NCI-H146 treated with DMSO at 0.1 percent for 48 hours (cell line): ENCODE measurements around the gene ZDHHC18.
"Not testable (repeated sequence)": the region's sequence is repeated elsewhere in the genome, so short reads cannot be mapped to it uniquely, and the experiment has no call there.

Experiments used
- DNase-seq: peaks from one replicate; lab custom pipeline; 2025; ENCODE audit not compliant: unreplicated experiment; lab: John Stamatoyannopoulos, UW

ZDHHC18 gene

DNA sequence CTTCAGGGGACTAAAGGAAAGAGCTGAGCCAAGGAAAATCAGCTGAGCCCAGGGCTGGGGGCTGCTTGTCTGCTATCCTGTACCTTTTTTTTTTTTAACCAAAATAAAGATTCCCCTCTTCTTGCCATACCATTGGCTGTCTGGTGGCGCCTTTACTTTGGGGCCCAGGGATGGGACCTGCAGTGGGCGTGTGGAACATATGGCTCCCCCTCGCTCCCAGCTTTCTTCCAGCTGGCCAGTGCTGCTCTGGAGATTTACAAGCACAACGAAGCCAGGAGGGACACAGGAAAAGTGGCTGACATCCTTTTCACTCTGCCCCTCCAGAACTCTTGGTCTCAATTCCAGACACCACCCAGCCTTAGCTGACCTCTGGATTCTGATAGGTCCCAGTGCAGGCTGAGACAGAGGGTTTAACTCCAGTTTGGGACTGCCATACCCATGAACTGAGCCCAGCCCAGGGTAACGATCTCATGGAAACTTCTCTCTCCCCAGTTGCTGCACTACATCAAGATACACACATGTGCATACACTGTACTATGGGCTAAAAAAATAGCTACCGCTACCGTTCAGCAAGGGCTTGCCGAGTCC lies 31.1 kb downstream of the ZDHHC18 start:
- DNase-seq, result no peak

DNA sequence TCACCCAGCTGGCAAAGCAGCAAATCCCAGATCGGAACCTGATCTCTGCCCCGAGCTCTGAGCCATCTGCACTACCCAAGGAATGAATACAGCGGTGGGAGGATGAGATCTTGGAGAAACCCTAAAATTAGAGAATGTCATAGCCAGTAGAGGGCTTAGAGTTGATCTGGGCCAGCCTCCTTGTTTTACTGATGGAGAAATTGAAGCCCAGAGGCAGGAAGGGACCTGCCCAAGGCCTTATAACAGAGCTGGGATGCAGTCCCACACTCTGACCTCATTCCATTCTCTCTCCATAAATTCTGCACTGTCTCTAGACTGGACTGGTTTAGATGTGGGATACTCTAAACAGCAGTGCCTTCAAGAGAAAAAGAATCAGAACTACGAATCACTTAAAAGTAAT lies 31.7 kb downstream of the ZDHHC18 start:
- DNase-seq, result no peak

DNA sequence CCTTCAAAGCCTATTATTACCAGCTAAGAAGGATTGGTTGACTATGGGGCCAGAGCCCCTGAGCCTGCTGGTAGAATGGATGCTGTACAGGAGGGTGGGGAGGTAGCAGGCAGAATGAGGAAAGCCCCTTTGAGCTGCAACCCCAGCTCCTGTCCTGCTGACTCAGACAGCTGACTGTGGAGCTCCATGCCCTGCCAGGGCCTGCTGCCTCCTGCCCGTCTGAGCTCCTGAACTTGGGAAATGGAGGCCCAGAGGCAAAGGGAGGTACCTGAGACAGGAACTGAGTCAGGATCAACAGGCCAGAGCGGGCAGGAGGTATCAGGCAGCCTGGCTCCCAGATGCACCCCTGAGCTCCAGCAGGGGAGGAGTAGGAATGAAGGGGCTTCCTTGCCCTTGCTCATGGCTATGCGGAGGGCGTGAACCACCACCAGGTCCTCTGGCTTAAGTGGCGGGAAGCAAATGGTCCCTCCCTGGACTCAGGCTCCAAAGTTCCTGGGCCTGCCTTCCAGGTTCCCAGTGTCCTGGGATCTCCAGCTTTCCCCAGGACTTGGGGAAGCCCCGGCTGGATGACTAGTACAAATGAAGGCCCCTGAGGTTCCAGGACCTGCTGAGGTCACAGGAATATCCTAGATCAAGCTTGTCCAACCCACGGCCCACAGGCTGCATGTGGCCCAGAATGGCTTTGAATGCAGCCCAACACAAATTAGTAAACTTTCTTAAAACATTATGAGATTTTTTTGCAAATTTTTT lies 32.6 kb downstream of the ZDHHC18 start:
- no peak for DNase-seq

DNA sequence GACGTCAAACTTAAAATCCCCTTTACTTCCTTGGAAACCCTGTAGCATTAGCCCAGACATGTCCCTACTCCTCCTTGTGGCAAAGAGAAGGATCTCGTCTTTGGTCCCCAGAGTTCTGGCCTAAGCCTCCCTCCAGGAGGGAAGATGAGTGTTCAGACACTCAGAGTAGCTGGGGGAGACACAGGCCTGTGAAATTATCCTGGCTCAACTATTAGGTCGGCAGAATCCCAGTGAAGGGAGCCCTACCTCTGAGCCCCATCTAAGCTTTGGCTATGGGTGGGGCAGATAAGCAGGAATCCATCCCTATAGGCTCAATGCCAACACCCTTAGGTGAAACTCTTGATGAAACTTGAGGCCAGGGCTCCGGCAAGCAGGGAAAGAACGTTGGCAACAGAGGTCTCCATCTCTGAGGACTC lies 34.8 kb downstream of the ZDHHC18 start:
- no peak for DNase-seq

DNA sequence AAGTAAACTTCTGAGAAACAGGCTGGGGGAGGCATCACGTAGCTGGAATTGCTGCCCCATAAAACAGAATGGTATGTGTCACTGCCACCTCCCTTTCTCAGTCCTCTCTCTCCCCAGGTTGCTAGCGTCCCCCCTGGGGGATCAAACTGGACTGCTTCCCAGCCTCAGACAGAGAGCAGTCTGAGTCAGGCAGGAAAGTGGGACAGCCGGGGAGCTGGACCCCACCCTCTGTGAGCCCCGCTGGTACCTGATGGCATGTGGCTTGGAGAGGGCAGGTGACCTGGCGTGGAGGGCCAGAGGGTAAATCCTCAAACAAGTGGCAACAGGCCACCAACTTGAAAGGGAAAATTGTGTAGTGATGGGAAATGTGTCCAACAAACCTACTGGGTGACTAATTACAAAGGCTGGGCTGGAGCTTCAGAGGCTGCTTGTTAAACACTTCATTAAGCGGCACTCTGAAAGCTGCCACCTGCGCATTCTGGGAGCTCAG lies 35.4 kb downstream of the ZDHHC18 start:
- no peak for DNase-seq

DNA sequence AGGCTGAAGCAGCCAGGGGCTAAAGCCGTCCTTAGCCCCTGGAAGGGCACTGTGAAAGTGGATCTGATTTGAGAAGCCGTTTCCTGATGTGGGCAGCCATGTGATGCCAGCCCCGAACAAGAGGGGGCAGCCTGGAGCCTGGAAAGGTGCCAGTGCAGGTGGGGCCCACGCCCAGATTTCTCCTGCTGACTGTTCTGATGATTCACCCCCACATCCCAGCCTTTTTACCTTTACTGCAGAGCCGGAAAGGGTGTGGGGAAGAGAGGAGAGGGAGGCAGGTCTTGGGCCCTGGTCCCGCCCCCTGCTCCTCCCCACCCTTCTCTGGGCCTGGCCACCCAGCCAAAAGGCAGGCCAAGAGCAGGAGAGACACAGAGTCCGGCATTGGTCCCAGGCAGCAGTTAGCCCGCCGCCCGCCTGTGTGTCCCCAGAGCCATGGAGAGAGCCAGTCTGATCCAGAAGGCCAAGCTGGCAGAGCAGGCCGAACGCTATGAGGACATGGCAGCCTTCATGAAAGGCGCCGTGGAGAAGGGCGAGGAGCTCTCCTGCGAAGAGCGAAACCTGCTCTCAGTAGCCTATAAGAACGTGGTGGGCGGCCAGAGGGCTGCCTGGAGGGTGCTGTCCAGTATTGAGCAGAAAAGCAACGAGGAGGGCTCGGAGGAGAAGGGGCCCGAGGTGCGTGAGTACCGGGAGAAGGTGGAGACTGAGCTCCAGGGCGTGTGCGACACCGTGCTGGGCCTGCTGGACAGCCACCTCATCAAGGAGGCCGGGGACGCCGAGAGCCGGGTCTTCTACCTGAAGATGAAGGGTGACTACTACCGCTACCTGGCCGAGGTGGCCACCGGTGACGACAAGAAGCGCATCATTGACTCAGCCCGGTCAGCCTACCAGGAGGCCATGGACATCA lies 36.5 kb downstream of the ZDHHC18 start, which contains the start of gene SFN:
Gene SFN (plus strand): TSS at position 369 of the 904 bp plus-strand sequence. CDS start 64 bp downstream, at position 433.
- DNase-seq, result peak; percentile 87

DNA sequence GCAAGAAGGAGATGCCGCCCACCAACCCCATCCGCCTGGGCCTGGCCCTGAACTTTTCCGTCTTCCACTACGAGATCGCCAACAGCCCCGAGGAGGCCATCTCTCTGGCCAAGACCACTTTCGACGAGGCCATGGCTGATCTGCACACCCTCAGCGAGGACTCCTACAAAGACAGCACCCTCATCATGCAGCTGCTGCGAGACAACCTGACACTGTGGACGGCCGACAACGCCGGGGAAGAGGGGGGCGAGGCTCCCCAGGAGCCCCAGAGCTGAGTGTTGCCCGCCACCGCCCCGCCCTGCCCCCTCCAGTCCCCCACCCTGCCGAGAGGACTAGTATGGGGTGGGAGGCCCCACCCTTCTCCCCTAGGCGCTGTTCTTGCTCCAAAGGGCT lies 37.2 kb downstream of the ZDHHC18 start:
- no peak for DNase-seq

DNA sequence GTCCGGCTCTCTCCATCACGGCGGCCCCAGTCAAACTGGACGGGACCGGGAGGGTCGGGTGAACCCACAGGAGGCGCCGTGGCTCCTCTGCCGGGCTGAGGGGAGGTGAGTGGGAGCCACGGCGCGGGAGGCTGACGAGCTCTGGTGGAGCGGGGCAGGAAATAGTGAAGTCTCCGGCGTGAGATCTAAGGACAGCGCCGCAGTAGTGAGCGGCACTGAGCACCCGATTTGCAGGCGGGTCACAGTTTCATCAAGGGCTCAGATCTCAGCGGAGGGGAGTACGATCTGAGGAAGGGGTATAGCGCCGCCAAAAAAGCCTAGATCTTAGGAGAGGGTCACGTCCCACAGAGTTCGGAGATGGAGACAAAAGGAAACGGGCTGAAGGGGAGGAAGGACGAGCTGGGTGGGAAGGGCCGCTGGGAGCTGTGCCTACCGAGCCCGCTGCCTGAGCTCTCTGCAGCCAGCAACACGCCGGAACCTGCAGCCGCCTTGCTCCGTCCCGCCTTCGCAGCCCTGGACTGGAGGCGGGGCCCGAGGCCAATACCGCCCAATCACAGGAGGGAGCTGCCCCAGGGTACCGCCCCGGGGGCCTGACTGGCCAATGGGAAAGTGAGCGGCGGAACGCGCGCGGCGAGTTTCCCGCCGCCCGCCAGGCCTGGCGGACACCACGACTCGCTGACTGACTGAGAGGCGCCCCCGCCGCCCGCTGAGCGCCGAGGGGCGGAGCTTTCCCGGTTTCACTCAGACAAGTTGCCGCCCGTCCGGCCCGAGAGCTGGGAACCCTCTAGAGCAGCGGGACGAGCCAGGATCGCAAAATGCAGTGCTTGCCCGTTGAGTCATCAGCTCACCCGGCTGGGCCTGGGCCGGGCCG lies 38.4 kb downstream of the ZDHHC18 start:
- DNase-seq, result peak; percentile 86

DNA sequence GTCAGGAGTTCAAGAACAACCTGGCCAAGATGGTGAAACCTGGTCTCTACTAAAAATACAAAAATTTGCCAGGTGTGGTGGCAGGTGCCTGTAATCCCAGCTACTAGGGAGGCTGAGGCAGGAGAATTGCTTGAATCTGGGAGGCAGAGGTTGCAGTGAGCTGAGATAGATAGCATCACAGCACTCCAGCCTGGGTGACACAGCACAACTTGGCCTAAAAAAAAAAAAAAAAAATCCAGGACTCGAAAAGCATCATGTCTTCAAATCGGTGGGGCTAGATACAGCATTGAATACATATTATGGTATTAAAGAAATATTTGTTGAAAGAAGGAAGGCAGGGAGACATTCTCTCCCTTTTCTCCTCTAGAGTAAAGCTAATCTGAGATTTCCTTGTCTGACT lies 46.6 kb downstream of the ZDHHC18 start:
- not testable (repeated sequence) for DNase-seq

DNA sequence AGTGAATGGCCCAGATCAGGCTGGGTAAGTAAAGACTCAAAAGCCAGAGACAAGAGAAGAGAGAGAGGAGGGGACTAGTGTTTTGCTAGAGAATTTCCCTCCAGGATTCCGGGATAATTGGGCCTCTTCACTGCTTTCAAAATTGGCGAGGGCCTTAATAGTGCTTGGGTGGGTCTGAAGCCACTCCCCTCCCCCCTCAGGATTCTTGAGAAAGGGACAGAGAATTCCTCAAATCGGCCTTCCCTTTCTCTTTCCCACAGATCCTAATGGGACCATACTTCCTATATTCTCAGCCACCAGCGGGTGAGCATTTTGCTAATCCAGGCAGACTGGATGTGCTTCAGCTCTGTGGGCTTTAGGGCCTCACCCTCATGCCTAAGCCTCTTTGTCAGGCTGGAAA lies 48.4 kb downstream of the ZDHHC18 start:
- DNase-seq, result no peak

DNA sequence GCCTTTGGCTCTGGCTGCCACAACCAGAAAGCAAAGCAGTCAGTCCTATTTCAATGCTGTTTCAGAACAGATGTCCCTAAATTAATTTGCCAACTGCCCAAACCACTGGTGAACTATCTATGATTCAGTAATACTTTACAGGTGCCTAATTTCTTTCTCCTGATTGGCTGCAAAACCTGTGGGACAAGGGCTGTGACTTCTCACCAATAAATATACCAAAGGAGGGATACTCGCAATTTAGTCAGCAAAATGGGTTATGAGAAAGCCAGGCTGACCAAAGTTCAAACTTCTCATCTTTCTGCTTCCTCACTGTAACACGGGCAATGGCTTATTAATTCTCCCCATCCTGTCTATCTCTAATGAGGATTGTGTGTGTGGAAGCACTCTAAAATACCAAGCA lies 50.8 kb downstream of the ZDHHC18 start:
- DNase-seq, result no peak

DNA sequence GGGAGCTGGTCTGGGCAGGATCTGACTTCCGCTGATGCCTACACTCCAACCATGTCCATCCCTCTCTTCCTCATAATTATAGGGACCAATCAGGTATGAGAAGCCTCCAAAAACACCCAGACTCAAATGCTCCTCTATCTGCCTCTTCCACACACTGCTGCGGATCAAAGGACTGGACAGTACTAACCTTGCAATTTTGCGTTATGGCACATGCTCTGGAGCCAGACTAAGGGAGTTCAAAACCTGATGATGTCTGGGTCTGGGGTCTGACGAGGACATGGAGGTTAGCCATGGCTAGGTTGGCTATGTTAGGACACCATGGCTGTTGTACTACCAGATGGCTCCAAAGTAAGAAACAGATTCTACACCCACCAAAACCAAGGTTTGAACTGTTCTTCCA lies 53.3 kb downstream of the ZDHHC18 start:
- no peak for DNase-seq

DNA sequence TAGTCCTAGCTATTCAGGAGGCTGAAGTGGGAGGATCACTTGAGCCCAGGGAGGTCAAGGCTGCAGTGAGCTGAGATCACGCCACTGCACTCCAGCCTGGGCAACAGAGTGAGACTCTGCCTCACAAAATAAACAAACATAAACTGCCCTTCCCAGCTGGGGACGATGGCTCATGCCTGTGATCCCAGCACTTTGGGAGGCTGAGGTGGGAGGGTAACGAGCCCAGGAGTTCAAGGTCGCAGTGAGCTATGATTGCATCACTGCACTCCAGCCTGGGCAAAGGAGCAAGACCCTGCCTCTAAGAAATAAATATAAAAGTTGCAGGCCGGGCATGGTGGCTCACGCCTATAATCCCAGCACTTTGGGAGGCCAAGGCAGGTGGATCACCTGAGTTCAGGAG lies 55.1 kb downstream of the ZDHHC18 start:
- not testable (repeated sequence) for DNase-seq

DNA sequence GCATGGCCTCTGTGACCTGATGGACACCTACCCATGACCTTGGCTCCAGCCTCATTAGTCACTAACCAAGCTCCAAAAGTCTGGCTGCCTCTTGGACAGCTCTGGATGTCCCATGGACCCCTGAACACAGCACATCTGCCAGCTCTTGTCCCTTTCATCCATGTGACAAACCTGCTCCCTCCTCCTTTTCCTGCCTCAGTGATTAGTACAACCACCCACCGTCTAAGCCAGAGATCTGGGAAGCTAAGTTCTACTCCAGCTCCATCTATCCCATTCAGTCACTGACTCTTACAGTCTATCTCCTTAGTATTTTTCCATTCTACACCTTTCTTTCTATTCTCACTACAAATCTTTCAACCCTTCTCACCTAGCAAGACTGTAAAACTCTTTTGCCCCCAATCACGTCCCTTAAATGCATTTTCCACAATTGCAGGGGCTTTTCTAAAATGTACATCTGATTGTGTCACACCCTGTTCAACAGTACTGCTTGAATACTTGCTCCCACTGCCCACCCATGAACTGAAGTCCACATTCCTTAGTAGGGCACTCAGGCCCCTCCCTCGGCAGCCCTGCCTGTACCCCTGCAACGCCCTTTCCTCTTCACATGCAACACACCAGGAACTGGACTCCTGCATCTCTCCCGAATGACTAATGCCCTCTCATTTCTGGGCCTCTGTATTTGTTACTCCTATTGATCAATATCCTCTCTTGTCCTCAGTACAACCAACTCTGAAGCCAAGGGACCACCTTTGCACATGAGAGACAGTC lies 56.4 kb downstream of the ZDHHC18 start:
- DNase-seq, result no peak

DNA sequence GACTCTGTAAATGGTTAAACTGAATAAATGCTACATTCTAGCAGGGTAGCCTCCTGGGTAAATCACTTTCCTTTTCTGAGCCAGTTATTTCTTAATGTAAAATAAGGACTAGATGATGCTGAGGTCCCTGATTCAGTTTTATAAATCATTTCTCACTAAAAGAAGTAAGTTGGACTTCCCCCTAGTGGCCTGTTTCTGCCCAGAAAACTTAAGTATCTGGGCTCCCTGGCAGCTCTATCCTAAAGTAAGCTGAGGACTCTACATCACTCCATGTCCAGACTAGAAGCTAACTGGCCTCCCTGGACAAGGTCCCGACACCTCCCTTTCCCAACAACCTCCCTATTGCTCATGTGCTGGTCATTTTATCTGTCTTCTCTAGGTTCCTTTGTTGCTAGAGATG lies 60.6 kb downstream of the ZDHHC18 start:
- no peak for DNase-seq

DNA sequence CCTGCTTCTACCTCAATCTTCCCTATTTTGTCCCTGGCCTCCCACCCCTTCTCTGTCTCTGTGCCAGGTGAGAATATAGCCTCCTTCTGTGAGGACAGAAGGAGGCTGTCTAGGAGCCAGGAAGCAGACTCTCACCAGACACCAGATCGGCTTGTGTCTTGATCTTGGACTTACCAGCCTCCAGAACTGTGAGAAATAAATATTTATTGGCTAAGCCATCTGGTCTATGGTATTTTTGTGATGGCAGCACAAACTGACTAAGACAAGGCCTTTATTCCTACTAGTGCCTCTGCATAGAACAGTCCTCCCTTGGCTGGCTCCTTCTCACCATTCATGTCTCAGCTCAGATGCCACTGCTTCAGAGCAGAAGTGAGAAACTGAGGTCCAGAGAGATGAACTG lies 61.7 kb downstream of the ZDHHC18 start:
- no peak for DNase-seq

DNA sequence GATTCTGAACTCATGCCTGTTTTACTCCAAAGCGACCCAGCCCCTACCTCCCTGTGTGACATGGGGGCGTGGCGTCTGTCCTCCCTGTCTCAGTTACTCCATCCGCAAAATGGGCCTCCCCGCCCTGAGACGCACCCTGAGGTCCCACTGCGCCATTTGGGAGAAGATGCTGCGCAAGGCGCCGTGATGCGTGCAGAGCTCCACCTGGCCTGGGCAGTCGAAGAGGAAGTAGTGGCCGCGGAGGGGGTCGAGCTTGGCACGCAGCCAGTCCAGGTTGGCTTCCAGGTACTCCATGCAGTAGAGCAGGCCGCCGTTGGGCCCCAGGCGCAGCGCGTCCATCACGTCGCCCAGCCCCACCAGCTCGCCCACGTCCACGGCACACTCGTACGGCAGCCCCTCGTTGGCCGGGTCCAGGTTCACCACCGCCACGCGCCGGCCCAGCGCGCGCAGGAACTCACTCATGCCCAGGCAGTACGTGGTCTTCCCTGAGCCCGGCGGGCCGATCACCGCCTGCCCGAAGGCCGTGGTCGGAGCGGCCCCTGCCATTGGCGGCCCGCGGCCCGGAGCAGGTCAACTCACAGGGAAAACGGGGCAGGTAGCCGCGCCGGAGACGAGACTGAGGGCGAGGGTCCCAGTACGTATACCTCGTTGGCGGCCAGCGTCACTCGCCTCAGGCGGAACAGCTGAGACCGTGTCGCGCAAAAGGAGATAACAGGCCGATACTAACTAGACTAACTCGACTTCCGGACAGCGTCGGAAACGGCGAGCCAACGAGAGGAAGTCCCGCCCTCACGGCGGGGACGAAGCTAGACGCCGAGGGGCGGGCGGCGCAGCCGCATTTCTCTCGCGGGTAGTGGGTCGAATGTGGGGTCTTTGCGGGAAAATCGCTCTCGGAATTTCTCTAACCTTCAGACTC lies 63.3 kb downstream of the ZDHHC18 start, which contains the start of gene GPN2:
Gene GPN2 (minus strand): TSS at position 733 of the 916 bp plus-strand sequence. CDS start 187 bp downstream, at position 546.
- DNase-seq, result peak; percentile 40

DNA sequence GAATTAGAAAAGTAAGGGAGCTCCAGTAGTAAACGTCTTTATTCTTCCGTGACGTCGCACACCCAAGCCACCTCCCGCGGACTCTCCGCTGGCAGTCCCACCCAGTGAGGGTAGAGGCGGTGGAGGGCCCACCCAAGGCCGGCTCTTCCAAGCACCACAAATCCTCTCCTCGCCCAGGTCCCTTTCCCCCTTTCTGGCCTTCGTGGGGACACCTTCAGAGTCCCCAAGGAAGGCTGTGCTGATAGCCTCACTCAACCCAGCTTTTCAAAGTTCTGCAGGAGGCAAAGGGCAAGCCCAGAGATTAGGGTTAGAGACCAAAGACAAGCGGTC lies 63.9 kb downstream of the ZDHHC18 start:
- no peak for DNase-seq

DNA sequence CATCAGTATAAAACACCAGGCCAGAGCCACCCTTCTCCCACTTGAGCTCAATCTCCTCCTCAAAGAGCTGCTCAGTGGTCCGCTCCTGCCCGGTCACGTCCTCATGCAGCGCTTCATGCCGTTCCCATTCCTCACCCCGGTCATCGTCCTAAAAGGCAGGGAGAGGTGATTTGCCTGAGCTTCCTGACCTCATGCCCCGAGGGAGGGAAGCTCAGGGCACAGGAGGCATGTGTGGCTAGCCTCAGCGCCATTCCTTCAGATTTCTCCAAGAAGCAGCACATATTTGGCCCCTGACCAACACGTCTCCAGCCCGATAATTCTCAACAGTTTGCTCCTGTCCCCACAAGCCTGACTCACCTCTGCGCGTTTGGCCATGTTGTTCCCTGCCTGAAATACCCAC lies 67.8 kb downstream of the ZDHHC18 start:
- DNase-seq, result no peak
